ENCODE measurements around the gene PRPF39.
"Not testable (repeated sequence)": the region's sequence is repeated elsewhere in the genome, so short reads cannot be mapped to it uniquely, and the experiment has no call there.

- not testable (repeated sequence) for TF ChIP-seq EZH2 (IDR thresholded peaks at IDR 0.05); POLR2AphosphoS5 (IDR thresholded peaks at IDR 0.05; ENCODE audit: borderline replicate concordance, low read depth, low read length)
Measured at GRCh38 chr14:45142083-45142482, 58.2 kb downstream of the PRPF39 start.
